Measurements from ENCODE around the gene RFC4. TPM values are rescaled to one million over a fixed set of nuclear protein-coding genes. Genes with fewer than 3 reads are reported as not detected.

The RFC4 gene
- total RNA-seq, 4 donors from 2014 or later: 7.2 to 226 (median 10.5) TPM; not detected in 1

GRCh38 chr3:186754006-186754405 lies 52.3 kb downstream of the RFC4 start:
- H3K27me3 ChIP-seq: no peaks in the 10 kb centered on the region
- H3K9me3 ChIP-seq: no peaks in the 10 kb centered on the region
- 89% methylated on average over 6 to 7 of the region's 7 CpGs for WGBS, 2 donors (ENCODE audit: low coverage in 1 of 2)
- no peaks in the 10 kb centered on the region for H3K36me3 ChIP-seq
- H3K27ac ChIP-seq: no peak overlapping the region
- H3K4me3 ChIP-seq: no peak overlapping the region
- no peak for DNase-seq
- H3K4me1 ChIP-seq: peaks cover 0 to 13% (median 0%) of the 10 kb centered on the region in 4 donors
- in situ Hi-C loops (cut with MboI; ENCODE audit: low pct_ligation_motif_present in 1 of 4, low pct_unique_long_range_greater_than_20kb in 1 of 4, low sequenced_read_pairs in 3 of 4): no loop called here
- intact Hi-C loops (cut with DNase I; ENCODE audit: low total_unique reads): no loop called here
- TF ChIP-seq POLR2AphosphoS5 (IDR thresholded peaks at IDR 0.05) (no peak), EP300 (IDR thresholded peaks at IDR 0.05; ENCODE audit: low read depth) (no peak), POLR2A (IDR thresholded peaks at IDR 0.05) (no peak)
- TF ChIP-seq, protein P1, sequence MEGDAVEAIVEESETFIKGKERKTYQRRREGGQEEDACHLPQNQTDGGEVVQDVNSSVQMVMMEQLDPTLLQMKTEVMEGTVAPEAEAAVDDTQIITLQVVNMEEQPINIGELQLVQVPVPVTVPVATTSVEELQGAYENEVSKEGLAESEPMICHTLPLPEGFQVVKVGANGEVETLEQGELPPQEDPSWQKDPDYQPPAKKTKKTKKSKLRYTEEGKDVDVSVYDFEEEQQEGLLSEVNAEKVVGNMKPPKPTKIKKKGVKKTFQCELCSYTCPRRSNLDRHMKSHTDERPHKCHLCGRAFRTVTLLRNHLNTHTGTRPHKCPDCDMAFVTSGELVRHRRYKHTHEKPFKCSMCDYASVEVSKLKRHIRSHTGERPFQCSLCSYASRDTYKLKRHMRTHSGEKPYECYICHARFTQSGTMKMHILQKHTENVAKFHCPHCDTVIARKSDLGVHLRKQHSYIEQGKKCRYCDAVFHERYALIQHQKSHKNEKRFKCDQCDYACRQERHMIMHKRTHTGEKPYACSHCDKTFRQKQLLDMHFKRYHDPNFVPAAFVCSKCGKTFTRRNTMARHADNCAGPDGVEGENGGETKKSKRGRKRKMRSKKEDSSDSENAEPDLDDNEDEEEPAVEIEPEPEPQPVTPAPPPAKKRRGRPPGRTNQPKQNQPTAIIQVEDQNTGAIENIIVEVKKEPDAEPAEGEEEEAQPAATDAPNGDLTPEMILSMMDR (IDR thresholded peaks at IDR 0.05): no peak

- no peaks in the 10 kb centered on the region for H3K27me3 ChIP-seq
- intact Hi-C loops (cut with DNase I; ENCODE audit: low total_unique reads): no loop called here
- H3K9me3 ChIP-seq: no peaks in the 10 kb centered on the region
- H3K36me3 ChIP-seq: no peaks in the 10 kb centered on the region
- no peak overlapping the region for H3K4me3 ChIP-seq
- H3K4me1 ChIP-seq: peaks cover 0 to 13% (median 0%) of the 10 kb centered on the region in 4 donors
- H3K27ac ChIP-seq: peak overlapping the region in 2 of 4 donors; percentile 16 to 38
- in situ Hi-C loops (cut with MboI; ENCODE audit: low pct_ligation_motif_present in 1 of 4, low pct_unique_long_range_greater_than_20kb in 1 of 4, low sequenced_read_pairs in 3 of 4): no loop called here
- WGBS, 2 donors (ENCODE audit: low coverage in 1 of 2): 53 to 63% methylated on average over 3 of the region's 3 CpGs
- TF ChIP-seq POLR2A (IDR thresholded peaks at IDR 0.05) (no peak), EP300 (IDR thresholded peaks at IDR 0.05; ENCODE audit: low read depth) (no peak)
- TF ChIP-seq, protein P1 (IDR thresholded peaks at IDR 0.05): no peak
- DNase-seq: no peak
Observed at GRCh38 chr3:186751480-186751879, 54.8 kb downstream of the RFC4 start.

- Histone ChIP-seq H3K9me3 (no peaks in the 10 kb centered on the region), H3K27ac (no peak overlapping the region), H3K4me3 (no peak overlapping the region), H3K4me1 (peaks cover 0 to 18% (median 5%) of the 10 kb centered on the region in 4 donors), H3K36me3 (no peaks in the 10 kb centered on the region), H3K27me3 (no peaks in the 10 kb centered on the region)
- intact Hi-C loops (cut with DNase I; ENCODE audit: low total_unique reads) (no loop called here), in situ Hi-C loops (cut with MboI; ENCODE audit: low pct_ligation_motif_present in 1 of 4, low pct_unique_long_range_greater_than_20kb in 1 of 4, low sequenced_read_pairs in 3 of 4) (no loop called here)
- 96% methylated on average over 2 of the region's 2 CpGs; no CpG with 5 or more reads in 1 of the 2 donors for WGBS, 2 donors (ENCODE audit: low coverage in 1 of 2)
- DNase-seq: no peak
- TF ChIP-seq EP300 (IDR thresholded peaks at IDR 0.05; ENCODE audit: low read depth) (no peak), POLR2AphosphoS5 (IDR thresholded peaks at IDR 0.05) (no peak), POLR2A (IDR thresholded peaks at IDR 0.05) (no peak)
- TF ChIP-seq, protein P1 (IDR thresholded peaks at IDR 0.05): no peak
Observed at GRCh38 chr3:186750316-186750715, 56.0 kb downstream of the RFC4 start.

DNA sequence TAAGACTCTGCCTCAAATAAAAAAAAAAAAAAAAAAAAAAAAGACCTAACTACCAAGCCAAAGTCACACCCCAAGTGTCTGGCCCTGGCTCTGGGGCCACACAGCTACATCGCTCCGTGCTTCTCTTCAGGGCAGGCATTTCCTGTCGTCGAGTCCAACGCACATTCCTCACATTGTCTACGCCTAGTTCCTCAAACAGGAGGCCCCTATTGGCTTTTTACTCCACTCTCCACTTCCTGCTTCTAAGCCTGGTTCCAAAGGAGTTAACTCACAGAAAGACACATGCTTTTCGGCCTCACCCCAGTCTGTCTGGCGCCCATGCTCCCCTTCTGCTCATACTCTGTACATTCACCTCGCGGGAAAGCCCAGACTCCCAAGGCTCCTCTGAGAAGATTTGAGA lies 60.3 kb downstream of the RFC4 start:
- in situ Hi-C loops (cut with MboI; ENCODE audit: low pct_ligation_motif_present in 1 of 4, low pct_unique_long_range_greater_than_20kb in 1 of 4, low sequenced_read_pairs in 3 of 4): no loop called here
- Histone ChIP-seq H3K36me3 (no peaks in the 10 kb centered on the region), H3K9me3 (no peaks in the 10 kb centered on the region), H3K27ac (peak overlapping the region; percentile 17 to 73 (median 60)), H3K4me1 (peaks cover 0 to 20% (median 10%) of the 10 kb centered on the region in 4 donors), H3K4me3 (no peak overlapping the region), H3K27me3 (no peaks in the 10 kb centered on the region)
- DNase-seq: peak; percentile 57
- intact Hi-C loops (cut with DNase I; ENCODE audit: low total_unique reads): no loop called here
- 30% methylated on average over 10 of the region's 10 CpGs; no CpG with 5 or more reads in 1 of the 2 donors for WGBS, 2 donors (ENCODE audit: low coverage in 1 of 2)
- TF ChIP-seq, protein P1 (IDR thresholded peaks at IDR 0.05): no peak
- TF ChIP-seq POLR2AphosphoS5 (IDR thresholded peaks at IDR 0.05): peak in 1 of 3 donors; percentile 47

Data from transverse colon (tissue), 4 donors.